K562 (cell line): ENCODE results near the gene GEMIN7. TPM values are rescaled to one million over a fixed set of nuclear protein-coding genes. Genes with fewer than 3 reads are reported as not detected.

Source experiments
- ATAC-seq: fragments of 200-7000 bp; cut with Tn5 transposase; 3 replicates; pipeline ENCODE4 v1.9.1; 2020; ENCODE audit warnings: moderate library complexity
- BruUV-seq: library from RNA; stranded (reverse); fragments of 400-500 nt; replicated peaks from 2 replicates; lab custom pipeline; 2021; lab: Mats Ljungman, UMichigan
- CTCF ChIA-PET: fragments of 300-600 bp; formaldehyde crosslinking; extraction: SDS; loops from one replicate; lab custom pipeline; 2021; ENCODE audit warnings: low intra/inter-chr PET ratio; lab: Yijun Ruan, JAX
- POLR2A ChIA-PET: fragments of 300-600, 350-650 bp; sonication (Branson Sonifier 250); formaldehyde crosslinking; extraction: SDS; loops from one replicate; lab custom pipeline; 2021; ENCODE audit warnings: antibody characterized with exemption, inconsistent platforms; lab: Yijun Ruan, JAX
- DNase-seq, 4 experiments: peaks; one replicate each; pipeline versions ENCODE4 v3.0.0 to v3.0.0-alpha.2; 2011 to 2018; ENCODE audit warnings: low spot score in 3 of 4, mixed read lengths in 3 of 4; ENCODE audit errors: extremely low read depth in 1 of 4
- FAIRE-seq: peaks from 2 replicates; lab custom pipeline; 2011; peaks lifted over from hg19 to GRCh38; lab: Jason Lieb, UNC
- H2AFZ ChIP-seq: 2 replicates; pipeline ENCODE4 v1.6.0; 2011; ENCODE audit warnings: low read depth, low read length, control low read depth, inconsistent platforms
- H3K27ac ChIP-seq: fragments of 200-600 bp; 3 replicates; pipeline ENCODE4 v1.8.0; 2011; ENCODE audit warnings: low read depth, mild to moderate bottlenecking, control low read depth, inconsistent platforms, low read length, moderate library complexity, mixed read lengths; ENCODE audit errors: extremely low read depth
- H3K27me3 ChIP-seq, 2 experiments: fragments of 300-600 bp in 1 of 2; 2 replicates in 1 of 2; 3 replicates in 1 of 2; pipeline versions ENCODE4 v1.6.0 to v1.8.0; 2011; ENCODE audit warnings: inconsistent platforms in 2 of 2, low read length in 2 of 2, mild to moderate bottlenecking in 1 of 2, mixed read lengths in 1 of 2, moderate library complexity in 1 of 2; ENCODE audit not compliant: control insufficient read depth in 2 of 2, insufficient read depth in 2 of 2
- H3K36me3 ChIP-seq: fragments of 300-600 bp; 3 replicates; pipeline ENCODE4 v1.8.0; 2011; ENCODE audit warnings: mild to moderate bottlenecking, low read length, inconsistent platforms; ENCODE audit not compliant: control insufficient read depth, insufficient read depth
- H3K4me1 ChIP-seq, 2 experiments: fragments of 200-600 bp in 1 of 2; replicated peaks in 1 of 2; 2 replicates in 1 of 2; 3 replicates in 1 of 2; pipeline versions ENCODE4 v1.5.1 to v1.8.0; 2011; ENCODE audit warnings: inconsistent platforms in 2 of 2, low read length in 2 of 2, mild to moderate bottlenecking in 1 of 2, mixed read lengths in 1 of 2, moderate library complexity in 1 of 2; ENCODE audit not compliant: control insufficient read depth in 2 of 2, insufficient read depth in 2 of 2
- H3K4me2 ChIP-seq: 2 replicates; pipeline ENCODE4 v1.6.1; 2011; ENCODE audit warnings: low read length, control low read depth, inconsistent platforms, mixed read lengths; ENCODE audit not compliant: insufficient read depth
- H3K4me3 ChIP-seq: fragments of 200-600 bp; sonication (generic), shearing (Covaris generic); 2 replicates; pipeline ENCODE4 v1.5.1; 2016; ENCODE audit warnings: control low read depth, inconsistent platforms
- H3K79me2 ChIP-seq: fragments of 200-600 bp; 3 replicates; pipeline ENCODE4 v1.8.0; 2011; ENCODE audit warnings: low read length, inconsistent platforms; ENCODE audit not compliant: control insufficient read depth, insufficient read depth
- H3K9ac ChIP-seq, 2 experiments: 2 replicates each; pipeline versions ENCODE4 v1.6.0 to v1.6.1; 2011; ENCODE audit warnings: low read depth in 2 of 2, low read length in 2 of 2, control low read depth in 1 of 2, inconsistent platforms in 1 of 2, mild to moderate bottlenecking in 1 of 2, mixed read lengths in 1 of 2; ENCODE audit not compliant: insufficient read depth in 1 of 2
- H3K9me1 ChIP-seq: one replicate; pipeline ENCODE4 v1.6.0; 2011; ENCODE audit warnings: inconsistent platforms, mild to moderate bottlenecking, low read length, moderate library complexity; ENCODE audit not compliant: control insufficient read depth, insufficient read depth
- H3K9me3 ChIP-seq: replicated peaks from 2 replicates; pipeline ENCODE4 v1.5.1; 2011; ENCODE audit warnings: low read depth, low read length, inconsistent platforms; ENCODE audit not compliant: control insufficient read depth, insufficient read depth
- H4K20me1 ChIP-seq: replicated peaks from 2 replicates; pipeline ENCODE4 v1.6.1; 2011; ENCODE audit warnings: low read length, inconsistent platforms, mixed read lengths; ENCODE audit not compliant: control insufficient read depth, insufficient read depth
- ATF3 ChIP-seq, 2 experiments: fragments of 450-650 bp in 1 of 2; sonication (generic) in 1 of 2; formaldehyde crosslinking in 1 of 2; IDR thresholded peaks in 1 of 2; conservative IDR thresholded peaks in 1 of 2; 2 replicates each; pipeline versions ENCODE4 v1.6.1 to v1.8.1; 2016 to 2023; ENCODE audit warnings: mild to moderate bottlenecking in 2 of 2, moderate library complexity in 2 of 2, inconsistent platforms in 1 of 2, missing genetic modification reagents in 1 of 2
- CTCF ChIP-seq, 3 experiments: IDR thresholded peaks in 2 of 3; conservative IDR thresholded peaks in 1 of 3; 2 replicates each; pipeline ENCODE4 v1.5.1; 2011 to 2012; ENCODE audit warnings: low read length in 3 of 3, mild to moderate bottlenecking in 3 of 3, control low read depth in 2 of 3, improper control_type of control experiment in 1 of 3, inconsistent platforms in 1 of 3, low read depth in 1 of 3, mixed read lengths in 1 of 3, moderate library complexity in 1 of 3; ENCODE audit not compliant: insufficient read depth in 2 of 3
- FUS ChIP-seq: fragments of 200-400 bp; formaldehyde crosslinking; optimal IDR thresholded peaks from 2 replicates; pipeline ENCODE3; 2017; ENCODE audit warnings: low read depth, low read length
- HCFC1 ChIP-seq: IDR thresholded peaks from 2 replicates; pipeline ENCODE4 v1.6.1; 2012; ENCODE audit warnings: low read depth, low read length, improper control_type of control experiment
- NCOA4 ChIP-seq: fragments of 450-650 bp; IDR thresholded peaks from 2 replicates; pipeline ENCODE4 v1.6.1; 2018; ENCODE audit warnings: mild to moderate bottlenecking; ENCODE audit not compliant: partially characterized antibody
- PCBP2 ChIP-seq: fragments of 200-400 bp; formaldehyde crosslinking; IDR thresholded peaks from 2 replicates; pipeline ENCODE4 v1.6.1; 2018; ENCODE audit warnings: low read length, low read depth, mild to moderate bottlenecking, moderate library complexity; ENCODE audit not compliant: poor library complexity, severe bottlenecking
- POLR2G ChIP-seq: fragments of 200-400 bp; formaldehyde crosslinking; IDR thresholded peaks from 2 replicates; pipeline ENCODE4 v1.6.1; 2017; ENCODE audit warnings: low read depth, mild to moderate bottlenecking, antibody characterized with exemption, low read length, moderate library complexity
- SNIP1 ChIP-seq: fragments of 450-650 bp; IDR thresholded peaks from 2 replicates; pipeline ENCODE4 v1.7.1; 2017; ENCODE audit warnings: low read depth, mild to moderate bottlenecking
- TRIM24 ChIP-seq, 2 experiments: fragments of 450-650 bp; IDR thresholded peaks; 2 replicates each; pipeline ENCODE4 v1.6.1; 2016
- ZBTB33 ChIP-seq: sonication (generic); formaldehyde crosslinking; IDR thresholded peaks from 2 replicates; pipeline ENCODE4 v1.8.1; 2023; ENCODE audit warnings: mild to moderate bottlenecking, missing genetic modification reagents
- ZNF174 ChIP-seq: fragments of 250-450 bp; sonication (Bioruptor Pico); IDR thresholded peaks from 2 replicates; pipeline ENCODE4 v1.4.0; 2020; ENCODE audit warnings: mild to moderate bottlenecking
- ZNF280B ChIP-seq: fragments of 250-450 bp; sonication (Bioruptor Pico); IDR thresholded peaks from 2 replicates; pipeline ENCODE4 v1.5.1; 2021; ENCODE audit warnings: mild to moderate bottlenecking
- WGBS: fragments of 100-300 bp; shearing (Covaris generic); methylation state at CpG from one replicate; pipeline ENCODE4 v1.1.6; 2016; ENCODE audit warnings: low coverage, mixed read lengths; ENCODE audit not compliant: insufficient coverage; ENCODE audit errors: missing lambda C conversion rate; 5-methylcytosine and 5-hydroxymethylcytosine counted together
- in situ Hi-C: fragments of 300-500 bp; cut with MboI; formaldehyde crosslinking; loops from 4 replicates; pipeline ENCODE4 v1.15.0; 2018; ENCODE audit warnings: inconsistent platforms, mixed read lengths
- intact Hi-C: fragments of 100-400 bp; cut with micrococcal nuclease; formaldehyde crosslinking; loops from 2 replicates; pipeline ENCODE4 v1.14.2; 2022
- polyA plus RNA-seq, 8 experiments: library from polyadenylated mRNA; depleted of rRNA in 4 of 8; stranded (reverse) in 5 of 8; unstranded in 3 of 8; fragments of >200 nt; fragmentation: Nextera tagmentation in 2 of 8; fragmentation: Illumina TruSeq in 1 of 8; extraction: Ambion mirVana in 2 of 8; extraction: Trizol in 1 of 8; gene quantifications; 2 replicates each; pipeline versions ENCODE4 v1.2.1 to v1.2.3, GENCODE V29; 2011 to 2014; ENCODE audit warnings: inconsistent platforms in 1 of 8, missing spikeins in 1 of 8
- total RNA-seq, 7 experiments: library from RNA; depleted of rRNA in 6 of 7; stranded (reverse); fragments of >200 nt in 6 of 7; fragmentation: Illumina TruSeq in 2 of 7; extraction: Trizol in 2 of 7; gene quantifications; 2 replicates each; pipeline versions ENCODE4 v1.2.1 to v1.2.3, GENCODE V29; 2011 to 2021; ENCODE audit warnings: low replicate concordance in 1 of 7

GEMIN7 gene
- total and polyA plus RNA-seq, 9 of the 15 experiments (the other 6 are each of a cell fraction or from before 2014, with no cell fraction given): 23.1 to 124 (median 54.9) TPM

GRCh38 chr19:45130236-45130635, 51.2 kb downstream of the GEMIN7 start (continued):
- TF ChIP-seq ZNF174: no peak
- TF ChIP-seq NCOA4: no peak
- TF ChIP-seq FUS: no peak
- TF ChIP-seq PCBP2: no peak
- TF ChIP-seq SNIP1: no peak
- TF ChIP-seq ZNF280B: no peak

GRCh38 chr19:45130888-45131615, 52.0 kb downstream of the GEMIN7 start:
- whole genome bisulfite sequencing: 66% methylated on average over 11 of the region's 13 CpGs
- POLR2A ChIA-PET: interaction anchor here (0.8 kb wide), 1 partner anchor 18 kb away, joined by 3 read pairs; no protein-coding TSS in a partner anchor
- H3K36me3 ChIP-seq: peaks cover 19% of the 10 kb centered on the region; the same call in 1 of the 3 replicates
- H4K20me1 ChIP-seq: peaks cover 20% of the 10 kb centered on the region
- no peak overlapping the region for H2AFZ ChIP-seq
- no peak overlapping the region for H3K4me3 ChIP-seq
- DNase-seq (no peak), ATAC-seq (no peak), FAIRE-seq (no peak)
- intact Hi-C loops (no loop called here), in situ Hi-C loops (no loop called here)
- H3K27me3 ChIP-seq: no peaks in the 10 kb centered on the region
- no peak overlapping the region for H3K9ac ChIP-seq
- no peaks in the 10 kb centered on the region for H3K9me3 ChIP-seq
- BruUV-seq: no TSS peak
- peaks cover 33% of the 10 kb centered on the region for H3K79me2 ChIP-seq
- peaks cover 5% of the 10 kb centered on the region for H3K9me1 ChIP-seq
- H3K27ac ChIP-seq: no peak overlapping the region
- CTCF ChIA-PET: interaction anchor here (0.6 kb wide), 1 partner anchor 372 kb away, joined by 3 read pairs; no protein-coding TSS in a partner anchor
- peaks cover 10 to 26% of the 10 kb centered on the region in 2 experiments for H3K4me1 ChIP-seq
- H3K4me2 ChIP-seq: no peak overlapping the region
- peak in 1 of 3 experiments; percentile 30; a peak in 2 of 6 replicates for TF ChIP-seq CTCF (IDR thresholded peaks at IDR 0.05 in 2 of 3, conservative IDR thresholded peaks at IDR 0.05 in 1 of 3; ENCODE audit: insufficient read depth in 2 of 3, low read depth in 1 of 3, low read length in 3 of 3)
- 0 out of 2 replicates have a peak, but pooled peaks have one; percentile 19 for TF ChIP-seq POLR2G
- TF ChIP-seq ZBTB33 (CRISPR knock-in tag): peak; percentile 46; the same call in 1 of the 2 replicates
- no peak for TF ChIP-seq TRIM24 (IDR thresholded peaks at IDR 0.05)
- TF ChIP-seq ATF3 (IDR thresholded peaks at IDR 0.05): 0 out of 2 replicates have a peak, but pooled peaks have one; percentile 11
- no peak for TF ChIP-seq ATF3 (CRISPR knock-in tag; conservative IDR thresholded peaks at IDR 0.05)
- TF ChIP-seq HCFC1: no peak
